Measurements from ENCODE around the gene RNU4-1.

The RNU4-1 gene

DNA sequence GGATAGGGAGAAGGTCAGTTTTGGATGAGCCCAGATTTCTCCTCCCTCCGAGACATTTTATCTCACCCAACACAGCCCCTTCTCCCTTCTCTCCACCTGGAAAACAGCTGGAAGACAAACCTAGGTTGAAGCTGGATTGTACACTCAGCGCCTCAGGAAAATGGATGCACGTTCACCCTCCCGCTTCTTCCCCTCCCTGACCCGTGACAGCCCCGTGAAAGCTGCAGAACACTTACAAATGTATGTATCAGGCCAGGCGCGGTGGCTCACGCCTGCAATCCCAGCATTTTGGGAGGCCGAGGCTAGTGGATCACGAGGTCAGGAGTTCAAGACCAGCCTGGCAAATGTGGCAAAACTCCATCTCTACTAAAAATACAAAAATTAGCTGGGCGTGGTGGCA lies 5.5 kb downstream of the RNU4-1 start:
- TF ChIP-seq, protein P1, sequence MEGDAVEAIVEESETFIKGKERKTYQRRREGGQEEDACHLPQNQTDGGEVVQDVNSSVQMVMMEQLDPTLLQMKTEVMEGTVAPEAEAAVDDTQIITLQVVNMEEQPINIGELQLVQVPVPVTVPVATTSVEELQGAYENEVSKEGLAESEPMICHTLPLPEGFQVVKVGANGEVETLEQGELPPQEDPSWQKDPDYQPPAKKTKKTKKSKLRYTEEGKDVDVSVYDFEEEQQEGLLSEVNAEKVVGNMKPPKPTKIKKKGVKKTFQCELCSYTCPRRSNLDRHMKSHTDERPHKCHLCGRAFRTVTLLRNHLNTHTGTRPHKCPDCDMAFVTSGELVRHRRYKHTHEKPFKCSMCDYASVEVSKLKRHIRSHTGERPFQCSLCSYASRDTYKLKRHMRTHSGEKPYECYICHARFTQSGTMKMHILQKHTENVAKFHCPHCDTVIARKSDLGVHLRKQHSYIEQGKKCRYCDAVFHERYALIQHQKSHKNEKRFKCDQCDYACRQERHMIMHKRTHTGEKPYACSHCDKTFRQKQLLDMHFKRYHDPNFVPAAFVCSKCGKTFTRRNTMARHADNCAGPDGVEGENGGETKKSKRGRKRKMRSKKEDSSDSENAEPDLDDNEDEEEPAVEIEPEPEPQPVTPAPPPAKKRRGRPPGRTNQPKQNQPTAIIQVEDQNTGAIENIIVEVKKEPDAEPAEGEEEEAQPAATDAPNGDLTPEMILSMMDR (IDR thresholded peaks at IDR 0.05; ENCODE audit: low read depth, low read length) = no peak
- no peak for DNase-seq (ENCODE audit: extremely low read depth, low read depth)

DNA sequence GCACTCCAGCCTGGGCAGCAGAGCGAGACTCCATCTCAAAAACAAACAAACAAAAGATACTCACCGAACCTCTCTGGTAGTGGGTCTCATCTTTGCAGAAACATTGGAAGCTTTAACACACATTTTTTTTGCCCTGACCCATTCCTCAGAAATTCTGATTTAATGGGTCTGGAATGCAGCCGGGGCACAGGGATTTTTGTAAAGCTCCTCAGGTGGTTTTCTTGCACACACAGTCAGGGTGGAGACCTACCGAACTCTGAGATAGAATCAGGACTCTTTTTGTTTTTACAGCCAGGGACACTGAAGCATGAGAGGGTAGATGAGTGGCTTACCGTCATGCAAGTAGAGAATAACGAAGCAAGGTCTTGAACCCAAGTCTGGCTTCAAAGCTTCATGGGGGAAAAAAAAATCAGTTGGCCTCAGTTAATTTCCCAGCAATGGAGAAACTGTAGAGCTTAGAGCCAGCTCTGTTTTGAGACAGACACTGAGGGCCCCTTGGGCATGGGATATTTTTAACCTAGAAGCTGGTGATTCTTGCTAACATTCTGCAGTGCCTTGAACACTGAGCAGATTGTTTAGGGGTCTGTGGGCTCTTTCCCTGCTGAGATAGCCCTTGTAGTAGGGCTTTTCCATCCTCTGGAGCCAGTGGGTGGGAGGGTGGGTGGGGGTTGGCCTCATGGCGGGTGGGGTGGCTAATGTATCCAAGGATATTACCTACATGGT lies 6.1 kb downstream of the RNU4-1 start:
- TF ChIP-seq, protein P1 (IDR thresholded peaks at IDR 0.05; ENCODE audit: low read depth, low read length) = no peak
- no peak for DNase-seq (ENCODE audit: extremely low read depth, low read depth)

DNA sequence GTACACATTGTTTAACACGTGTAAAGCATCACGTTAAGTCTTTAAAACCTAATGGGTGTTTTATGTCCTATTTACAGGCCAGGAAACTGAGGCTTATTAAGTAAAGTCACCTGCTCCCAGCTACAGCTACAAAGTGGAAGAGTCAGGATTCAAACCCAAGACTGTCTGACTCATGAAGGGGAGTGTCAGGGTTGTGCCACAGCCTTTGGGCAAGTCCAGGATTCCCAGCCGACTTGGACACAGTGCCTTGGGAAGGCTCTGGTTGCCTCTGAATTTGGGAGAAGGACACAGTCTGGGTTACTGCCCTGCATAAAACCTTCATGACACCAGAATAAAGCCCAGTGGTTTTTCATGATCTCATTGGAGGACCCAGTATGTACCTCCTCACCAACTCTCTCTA lies 8.7 kb downstream of the RNU4-1 start:
- no peak for DNase-seq (ENCODE audit: extremely low read depth, low read depth)
- TF ChIP-seq, protein P1 (IDR thresholded peaks at IDR 0.05; ENCODE audit: low read depth, low read length) = no peak

DNA sequence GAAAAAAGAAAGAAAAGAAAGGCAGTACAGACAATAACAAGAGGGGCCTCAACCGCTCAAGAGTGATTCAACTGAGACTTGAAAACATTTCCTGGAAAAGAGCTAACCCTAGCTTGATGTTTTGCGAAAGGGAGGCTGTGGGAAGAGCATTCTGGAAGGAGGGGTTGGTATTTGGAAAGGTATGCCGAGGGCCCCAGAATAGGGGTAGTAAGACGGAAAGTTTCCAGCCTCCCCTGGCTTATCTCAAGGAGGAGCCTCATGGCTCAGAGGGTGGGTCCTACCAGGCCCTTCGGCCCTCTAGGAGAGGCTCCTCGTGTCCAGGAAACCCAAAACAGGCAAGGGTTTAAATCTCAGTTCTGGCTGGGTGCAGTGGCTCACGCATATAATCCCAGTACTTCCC lies 9.7 kb downstream of the RNU4-1 start:
- TF ChIP-seq, protein P1 (IDR thresholded peaks at IDR 0.05; ENCODE audit: low read depth, low read length) = no peak
- no peak for DNase-seq (ENCODE audit: extremely low read depth, low read depth)

DNA sequence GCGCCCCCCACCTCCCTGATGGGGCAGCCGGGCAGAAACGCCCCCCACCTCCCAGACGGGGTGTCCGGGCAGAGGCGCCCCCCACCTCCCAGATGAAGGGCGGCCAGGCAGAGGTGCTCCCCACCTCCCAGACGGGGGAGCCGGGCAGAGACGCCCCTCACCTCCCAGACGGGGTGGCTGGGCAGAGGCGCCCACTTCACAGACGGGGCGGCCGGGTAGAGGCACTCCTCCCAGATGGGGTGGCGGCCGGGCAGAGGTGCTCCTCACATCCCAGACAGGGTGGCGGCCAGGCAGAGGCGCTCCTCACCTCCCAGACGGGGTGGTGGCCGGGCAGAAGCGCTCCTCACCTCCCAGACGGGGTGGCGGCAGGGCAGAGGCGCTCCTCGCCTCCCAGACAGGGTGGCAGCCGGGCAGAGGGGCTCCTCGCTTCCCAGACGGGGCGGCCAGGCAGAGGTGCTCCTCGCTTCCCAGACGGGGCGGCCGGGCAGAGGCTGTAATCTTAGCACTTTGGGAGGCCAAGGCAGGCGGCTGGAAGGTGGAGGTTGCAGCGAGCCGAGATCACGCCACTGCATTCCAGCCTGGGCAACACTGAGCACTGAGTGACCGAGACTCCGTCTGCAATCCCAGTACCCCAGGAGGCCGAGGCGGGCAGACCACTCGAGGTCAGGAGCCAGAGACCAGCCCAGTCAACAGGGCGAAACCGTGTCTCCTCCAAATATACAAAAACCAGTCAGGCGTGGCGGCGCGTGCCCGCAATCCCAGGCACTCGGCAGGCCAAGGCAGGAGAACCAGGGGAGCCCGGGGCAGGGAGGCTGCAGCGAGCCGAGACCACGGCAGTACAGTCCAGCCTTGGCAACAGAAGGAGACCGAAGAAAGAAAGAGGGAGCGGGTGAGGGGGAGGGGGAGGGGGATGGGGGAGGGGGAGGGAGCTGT lies 14.6 kb downstream of the RNU4-1 start:
- TF ChIP-seq, protein P1 (IDR thresholded peaks at IDR 0.05; ENCODE audit: low read depth, low read length) = no peak
- no peak for DNase-seq (ENCODE audit: extremely low read depth, low read depth)

DNA sequence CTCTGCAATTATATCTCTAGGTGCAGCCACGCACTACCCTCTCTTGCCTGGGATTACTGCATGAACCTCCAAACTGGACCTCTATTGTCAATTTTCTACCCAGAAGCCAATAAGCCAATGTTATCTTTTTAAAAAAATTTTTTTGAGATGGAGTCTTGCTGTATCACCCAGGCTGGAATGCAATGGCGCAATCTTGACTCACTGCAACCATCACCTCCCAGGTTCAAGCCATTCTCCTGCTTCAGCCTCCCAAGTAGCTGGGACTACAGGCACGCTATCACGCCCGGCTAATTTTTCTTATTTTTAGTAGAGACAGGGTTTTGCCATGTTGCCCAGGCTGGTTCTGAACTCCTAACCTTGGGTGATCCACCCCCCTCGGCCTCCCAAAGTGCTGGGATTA lies 16.3 kb downstream of the RNU4-1 start:
- TF ChIP-seq, protein P1 (IDR thresholded peaks at IDR 0.05; ENCODE audit: low read depth, low read length) = no peak
- DNase-seq (ENCODE audit: extremely low read depth, low read depth) = no peak

DNA sequence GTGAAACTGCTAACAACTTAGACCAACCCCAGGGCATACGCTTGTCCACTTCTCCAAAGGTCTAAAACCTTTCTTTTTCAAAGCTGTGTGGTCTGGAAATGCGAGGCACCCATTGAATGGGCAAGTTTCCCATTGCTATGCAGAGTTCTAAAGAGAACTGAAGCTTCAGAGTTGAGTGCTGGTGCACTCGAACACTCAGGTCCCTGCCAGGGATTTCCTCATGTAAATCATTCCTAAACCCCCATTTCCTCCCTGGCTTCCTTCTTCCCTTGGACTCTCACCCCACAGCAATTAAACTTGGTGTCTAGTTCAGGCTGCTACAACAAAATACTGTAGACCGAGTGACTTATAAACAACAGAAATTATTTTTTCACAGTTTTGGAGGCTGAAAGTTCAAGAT lies 25.3 kb downstream of the RNU4-1 start:
- no peak for DNase-seq (ENCODE audit: extremely low read depth, low read depth)
- TF ChIP-seq, protein P1 (IDR thresholded peaks at IDR 0.05; ENCODE audit: low read depth, low read length) = no peak
